DMS153 (cell line): ENCODE results near the gene SARDH.
"Not testable (repeated sequence)": the region's sequence is repeated elsewhere in the genome, so short reads cannot be mapped to it uniquely, and the experiment has no call there.

Experiments used
- DNase-seq: peaks from one replicate; lab custom pipeline; 2025; lab: John Stamatoyannopoulos, UW

Gene SARDH

DNA sequence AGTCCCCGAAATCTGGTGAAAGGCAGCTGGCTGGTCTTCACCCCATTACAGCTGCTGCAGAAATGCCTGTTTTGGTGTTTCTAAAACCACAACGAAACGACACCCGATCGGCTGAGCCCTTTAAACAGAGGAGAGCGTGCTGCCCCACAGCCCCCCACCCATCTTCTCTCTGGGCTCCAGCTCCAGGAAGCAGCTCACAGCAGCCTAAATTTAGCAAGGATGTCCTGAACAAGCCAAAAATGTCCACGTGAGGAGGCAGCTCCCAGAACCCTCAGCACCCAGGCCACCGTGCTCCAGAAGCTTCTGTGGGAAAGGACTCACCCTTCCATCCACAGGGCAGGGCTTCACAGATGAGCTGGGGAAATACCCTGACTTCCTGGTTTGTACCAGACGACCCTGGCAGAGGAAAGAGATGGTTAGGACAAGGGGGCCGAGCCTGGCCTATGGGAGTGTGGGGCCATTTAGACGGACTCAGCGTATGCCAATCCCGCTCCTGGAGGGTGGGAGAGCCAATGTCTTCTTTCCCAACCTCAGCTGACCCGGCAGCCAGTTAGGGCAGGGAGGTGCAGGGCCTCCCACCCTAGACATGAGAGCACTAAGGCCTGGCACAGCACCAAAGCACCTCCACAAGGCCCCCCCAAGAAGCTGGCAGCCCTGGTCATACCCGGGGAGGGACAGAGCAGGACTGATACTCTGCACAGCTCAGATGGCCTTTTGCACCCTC, 39.1 kb upstream of the SARDH start:
- DNase-seq, result no peak

DNA sequence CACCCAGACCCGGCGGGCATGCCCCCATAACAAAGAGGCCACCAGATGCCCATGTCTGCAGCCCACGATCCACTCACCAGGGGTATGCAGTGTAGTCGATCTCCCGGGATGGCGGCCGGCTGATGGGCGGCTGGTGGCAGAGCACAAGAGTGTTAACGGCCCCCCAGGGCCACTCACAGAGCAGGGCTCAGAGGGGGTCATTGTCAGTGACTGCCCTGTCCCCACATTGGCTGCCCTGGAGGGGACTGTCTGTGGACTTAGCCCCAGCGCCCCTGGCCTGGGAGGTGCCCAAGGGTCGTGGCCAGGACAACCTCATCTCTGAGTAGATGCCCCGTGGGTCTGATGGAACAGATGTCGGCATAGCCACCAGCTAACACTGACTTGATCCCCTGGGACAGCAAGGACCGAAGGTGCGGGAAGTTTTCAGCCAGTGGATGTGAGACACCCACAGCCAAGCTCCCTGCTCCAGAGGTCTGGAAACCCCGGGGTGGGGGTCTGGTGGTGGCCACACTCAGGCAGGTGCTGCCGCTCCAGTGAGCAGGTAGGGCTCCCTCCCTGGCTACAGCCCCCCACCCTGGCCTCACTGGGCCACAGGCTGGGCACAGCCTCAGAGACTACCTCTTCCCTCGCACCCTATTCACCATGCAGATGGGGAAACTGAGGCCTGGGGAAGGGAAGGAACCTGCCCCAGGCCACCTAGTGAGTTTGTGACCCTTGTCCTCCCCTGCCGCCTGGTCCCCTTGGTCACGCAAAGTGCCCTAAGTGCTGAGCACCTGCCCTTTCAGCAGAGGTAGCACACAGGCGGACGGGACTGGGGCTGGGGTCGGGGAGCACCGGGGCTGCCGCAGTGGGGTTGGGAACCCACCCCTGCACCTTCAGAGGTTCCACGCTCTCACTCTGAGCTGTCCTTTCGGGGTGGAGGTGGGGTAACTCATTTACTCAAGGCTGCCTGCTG, 38.1 kb upstream of the SARDH start:
- DNase-seq, result no peak

DNA sequence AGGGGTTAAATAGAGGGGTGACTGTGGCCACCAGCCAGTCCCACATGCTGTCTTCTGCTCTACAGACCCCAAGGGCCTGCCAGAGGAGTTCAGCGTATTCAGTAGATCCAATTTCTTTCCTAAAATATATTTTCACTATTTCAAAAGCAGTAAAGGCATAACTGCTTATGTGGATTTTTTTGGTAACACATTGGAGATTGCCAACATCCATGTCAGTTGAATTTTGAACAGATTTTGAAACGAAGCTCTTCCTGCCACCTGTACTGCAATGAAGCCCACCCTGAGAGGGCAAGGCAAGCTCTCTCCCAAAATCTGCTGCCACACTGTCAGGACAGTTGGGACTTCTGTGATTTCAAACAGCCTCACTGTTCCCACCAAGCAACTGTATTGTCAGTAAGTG, 37.1 kb upstream of the SARDH start:
- DNase-seq, result no peak

DNA sequence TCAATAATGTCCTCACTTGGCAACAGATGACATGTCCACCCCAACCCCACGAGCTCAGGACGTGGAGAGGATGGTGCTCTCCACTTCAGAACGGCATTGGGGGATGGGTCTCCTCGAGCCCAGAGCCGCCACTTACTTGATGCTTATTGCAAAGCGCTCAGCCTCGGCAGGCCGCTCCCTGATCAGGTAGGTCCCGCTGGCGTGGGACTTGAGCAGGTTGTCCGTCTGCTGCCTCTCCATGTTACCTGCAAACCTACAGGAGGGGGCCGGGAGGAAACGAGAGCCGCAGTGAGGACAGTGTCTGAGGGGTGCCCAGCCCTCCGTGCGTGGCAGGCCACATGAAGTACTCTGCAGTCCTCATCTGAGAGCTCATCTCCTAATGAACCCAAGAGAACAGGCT, 36.6 kb upstream of the SARDH start:
- no peak for DNase-seq

DNA sequence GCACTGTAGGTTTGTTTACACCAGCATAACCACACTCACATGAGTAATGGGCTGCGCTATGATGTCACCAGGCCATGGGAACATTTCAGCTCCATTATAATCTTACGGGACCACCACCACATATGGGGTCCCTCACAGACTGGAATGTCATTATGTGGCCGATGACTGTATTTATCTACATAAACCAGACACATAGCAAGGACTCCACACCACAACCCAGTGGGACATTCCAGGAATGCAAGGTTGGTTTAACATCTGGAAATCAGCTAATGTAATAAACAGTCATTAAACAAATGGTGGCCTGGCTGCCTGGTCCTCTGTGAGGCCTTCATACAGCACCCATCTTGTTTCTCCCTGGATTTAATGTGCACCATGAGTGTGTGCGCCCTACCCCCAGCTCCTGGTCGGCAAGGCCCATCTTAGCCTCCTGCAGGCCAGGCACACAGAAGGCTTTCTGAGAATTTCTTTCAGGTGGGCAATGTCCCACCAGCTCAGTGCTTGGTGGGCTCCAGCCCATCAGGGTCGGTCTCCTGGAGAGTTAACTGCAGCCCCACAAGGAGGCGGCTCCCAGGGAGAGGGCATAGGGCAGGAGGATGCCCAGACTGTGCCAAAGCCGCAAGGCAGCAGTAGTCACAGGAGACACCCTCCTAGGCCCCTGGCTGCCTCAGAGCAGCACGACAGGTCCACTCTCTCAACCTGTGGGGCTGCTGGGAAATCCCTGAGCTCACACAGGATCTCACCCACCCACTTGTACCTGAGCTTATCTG, 35.9 kb upstream of the SARDH start:
- DNase-seq, result no peak

DNA sequence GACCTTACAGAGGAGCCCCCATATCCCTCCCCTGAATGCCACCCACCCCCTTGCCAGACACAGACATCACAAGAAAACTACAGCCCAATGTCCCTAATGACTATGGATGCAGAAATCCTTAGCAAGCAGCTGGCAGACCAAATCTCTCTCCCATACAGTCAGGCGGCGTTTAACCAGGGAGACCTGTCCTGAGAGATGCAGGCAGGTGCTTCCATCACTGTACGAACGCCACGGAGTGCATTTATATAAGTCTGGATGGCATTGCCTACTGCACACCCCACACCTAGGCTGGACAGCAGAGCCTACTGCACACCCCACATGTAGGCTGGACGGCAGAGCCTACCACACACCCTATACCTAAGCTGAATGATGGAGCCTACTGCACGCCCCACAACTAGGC, 34.4 kb upstream of the SARDH start:
- no peak for DNase-seq

DNA sequence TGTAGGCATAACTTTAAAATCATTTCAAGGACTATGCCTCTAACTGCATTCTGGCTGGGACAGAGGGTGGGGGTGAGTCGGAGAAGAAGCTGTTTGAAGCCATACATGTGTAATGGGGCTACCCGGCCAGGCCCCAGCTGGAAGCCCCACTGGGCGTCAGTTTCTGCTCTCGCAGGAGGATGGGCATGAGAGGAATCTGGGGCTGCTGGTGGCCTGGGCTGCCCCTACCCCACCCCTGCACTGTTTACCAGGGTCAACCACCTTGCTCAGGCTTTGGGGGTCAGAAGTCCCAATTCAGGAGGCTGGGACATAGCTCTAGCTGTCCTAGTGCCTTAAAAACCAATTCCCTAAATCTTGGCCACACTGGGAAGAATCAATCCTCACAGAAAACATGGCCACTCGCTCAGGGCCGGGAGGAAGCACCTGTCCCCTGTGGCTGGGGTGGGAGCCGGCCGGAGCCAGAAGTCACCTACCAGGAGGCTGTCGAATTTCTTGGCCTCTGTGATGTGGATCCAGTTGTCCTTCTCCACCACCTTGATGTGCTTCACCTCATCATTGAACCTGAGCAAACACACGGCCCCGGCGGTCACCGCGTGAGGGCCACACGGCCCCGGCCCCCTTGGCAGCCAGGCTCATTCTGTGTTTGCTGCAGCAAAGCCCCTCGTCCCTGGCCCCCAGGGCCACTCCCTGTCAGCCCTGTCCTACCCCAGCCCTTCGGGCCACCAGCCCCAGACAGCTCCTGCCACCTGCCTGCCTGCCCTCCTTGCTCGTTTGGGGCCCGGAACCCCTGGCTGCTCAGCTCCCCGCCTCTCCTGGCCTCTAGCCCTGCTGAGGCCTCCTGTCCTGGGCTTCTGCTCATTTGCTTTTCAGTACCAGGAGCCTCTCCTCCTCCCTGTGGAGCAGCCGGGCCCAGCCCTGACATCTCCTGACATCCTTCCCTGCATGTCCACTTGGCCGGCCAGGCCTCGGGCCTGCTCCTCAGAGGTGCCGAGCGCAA, 33.6 kb upstream of the SARDH start:
- DNase-seq, result no peak

DNA sequence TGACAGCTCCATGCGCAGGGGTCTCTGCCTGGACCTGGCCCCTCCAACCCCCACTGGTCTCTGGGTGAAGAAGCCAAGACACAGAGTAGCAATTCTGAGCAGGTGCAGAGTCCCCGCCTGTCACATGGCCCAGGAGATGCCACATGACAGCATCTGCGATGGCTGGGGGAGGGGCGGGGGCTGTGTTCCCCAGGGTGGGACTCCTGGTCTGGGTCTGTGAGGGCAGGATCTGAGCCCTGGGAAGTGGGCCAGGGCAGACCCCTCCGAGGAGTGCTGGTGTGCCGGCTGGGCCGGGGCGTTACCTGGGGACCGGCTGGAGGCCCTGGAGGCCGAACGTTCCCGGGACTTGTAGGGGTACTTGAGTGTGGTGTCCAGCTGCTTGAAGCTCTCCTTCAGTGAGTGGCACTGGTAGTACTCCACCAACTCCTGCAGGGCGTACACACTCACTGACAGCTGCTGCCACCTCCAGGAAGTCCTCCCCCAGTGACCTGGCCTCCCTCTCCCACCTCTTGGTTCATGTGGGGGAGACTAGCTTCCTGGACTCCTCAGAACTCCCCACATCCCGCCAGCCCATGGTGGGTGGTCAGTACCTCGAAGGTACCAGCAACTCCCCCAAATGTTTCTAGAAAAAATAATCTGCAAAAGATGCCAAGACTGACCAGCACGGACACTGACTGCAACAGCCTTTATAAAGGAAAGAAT, 32.1 kb upstream of the SARDH start:
- no peak for DNase-seq

DNA sequence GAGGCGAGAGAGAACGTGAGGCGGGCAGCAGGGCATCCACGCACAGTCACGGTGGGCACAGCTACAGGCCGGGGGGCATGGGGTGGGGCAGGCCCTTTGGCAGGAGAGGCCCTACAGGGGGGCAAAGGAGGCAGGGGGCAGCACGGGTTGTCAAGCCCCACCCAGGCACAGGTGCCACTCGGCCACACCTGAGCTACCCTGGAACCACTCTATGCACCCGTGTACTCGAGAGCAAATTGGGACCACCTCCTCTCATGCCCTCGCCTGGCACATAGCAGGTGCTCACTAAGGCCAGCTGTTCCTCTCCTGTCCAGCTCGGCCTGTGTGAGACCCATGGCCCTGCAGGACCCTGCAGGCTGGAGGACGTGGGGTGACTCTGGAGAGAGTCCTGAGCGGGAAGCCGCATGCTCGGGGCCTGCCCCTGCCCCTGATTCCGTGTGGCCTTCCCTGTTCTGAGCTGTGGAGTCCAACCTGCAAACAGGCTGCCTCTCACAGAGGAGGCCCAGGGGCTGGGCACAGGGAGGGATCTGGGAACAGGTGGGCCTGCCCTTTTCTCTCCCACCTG, 31.4 kb upstream of the SARDH start:
- DNase-seq, result no peak

DNA sequence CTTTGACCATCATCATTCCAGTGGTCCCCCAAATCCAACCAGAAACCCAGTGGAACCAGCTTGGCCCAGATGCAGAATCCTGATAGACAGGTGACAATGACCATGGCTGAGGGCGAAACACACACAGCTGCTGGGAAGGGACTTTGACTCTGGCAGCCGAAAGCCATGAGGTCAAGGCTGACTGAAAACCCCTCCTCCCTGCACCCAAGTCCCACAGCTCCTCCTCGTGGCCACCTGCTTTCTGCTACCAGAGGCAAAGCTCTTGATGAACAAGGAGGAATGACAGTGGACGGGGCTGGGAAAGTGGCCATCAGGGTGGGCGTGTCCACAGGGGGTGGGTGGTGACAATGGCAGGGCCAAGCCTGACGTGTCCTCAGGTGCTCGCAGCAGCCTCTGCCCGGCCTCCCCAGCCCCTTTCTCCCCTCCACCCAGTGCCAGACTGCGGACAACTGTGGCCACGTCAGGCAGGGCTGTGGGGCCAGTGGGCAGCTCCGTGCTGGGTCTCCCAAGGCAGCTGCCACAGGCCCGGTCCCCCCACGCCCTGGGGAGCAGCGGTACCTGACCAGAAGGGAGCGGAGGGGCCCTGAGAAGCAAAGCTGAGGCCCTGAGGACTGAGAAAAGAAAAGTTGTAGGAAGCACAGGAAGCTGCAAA, 30.8 kb upstream of the SARDH start:
- no peak for DNase-seq

DNA sequence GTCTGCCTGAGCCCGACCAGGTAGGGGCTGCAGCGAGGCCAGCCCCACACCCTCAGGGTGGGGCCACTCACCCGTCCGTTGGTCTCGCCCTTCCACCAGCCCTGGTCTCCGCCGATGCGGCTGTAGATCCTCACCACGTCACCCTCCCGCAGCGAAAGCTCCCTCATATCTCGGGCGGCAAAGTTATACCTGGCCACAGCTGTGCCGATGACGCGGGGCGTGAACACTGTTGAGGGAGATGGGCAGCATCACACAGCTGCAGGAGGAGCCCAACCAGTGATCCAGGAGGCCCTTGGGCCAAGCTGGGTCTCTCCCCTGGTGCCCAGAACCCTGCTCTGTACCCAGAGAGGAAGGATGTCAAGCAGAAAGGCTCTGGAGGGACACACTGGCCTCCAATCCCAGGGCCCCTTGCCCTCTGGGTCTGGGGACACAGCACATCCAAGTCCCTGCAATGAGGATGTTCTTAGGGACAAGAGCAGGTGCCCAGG, 30.3 kb upstream of the SARDH start:
- DNase-seq, result no peak

DNA sequence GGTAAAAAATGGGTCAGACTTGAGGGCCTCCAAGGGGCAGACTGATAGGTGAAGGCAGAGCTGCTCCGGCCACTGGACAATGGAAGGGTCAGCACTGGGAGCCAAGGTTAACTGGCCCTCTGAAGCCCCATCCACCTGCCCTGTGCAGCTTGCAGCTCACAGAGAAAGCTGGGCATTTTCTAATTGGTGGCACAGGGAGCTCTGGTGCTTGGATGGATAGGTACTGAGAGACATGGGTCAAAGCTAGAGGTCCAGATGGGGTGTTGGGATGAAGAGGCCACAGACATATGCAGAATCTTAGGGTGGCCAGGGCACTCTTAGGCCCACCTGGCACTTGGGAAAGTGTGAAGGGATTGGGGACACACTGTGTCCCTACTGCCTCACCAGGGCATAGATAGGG, 29.5 kb upstream of the SARDH start:
- no peak for DNase-seq

DNA sequence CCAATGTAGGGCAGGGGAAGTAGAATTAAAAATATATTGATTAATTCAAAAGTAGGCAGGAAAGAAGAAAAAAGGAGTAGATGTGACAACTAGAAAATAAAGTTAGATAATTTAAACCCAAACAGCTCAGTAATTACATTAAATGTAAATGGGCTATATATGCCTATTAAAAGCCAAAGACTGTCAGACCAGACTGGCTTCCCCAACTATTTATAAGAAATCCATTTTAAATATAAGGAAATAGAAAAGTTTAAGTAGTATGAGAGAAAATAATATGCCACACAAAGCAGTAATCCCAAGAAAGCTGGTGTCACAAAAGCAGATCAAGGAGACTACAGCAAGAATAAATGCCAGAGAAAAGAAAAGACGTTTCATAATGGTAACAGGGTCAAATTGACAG, 28.9 kb upstream of the SARDH start:
- no peak for DNase-seq

DNA sequence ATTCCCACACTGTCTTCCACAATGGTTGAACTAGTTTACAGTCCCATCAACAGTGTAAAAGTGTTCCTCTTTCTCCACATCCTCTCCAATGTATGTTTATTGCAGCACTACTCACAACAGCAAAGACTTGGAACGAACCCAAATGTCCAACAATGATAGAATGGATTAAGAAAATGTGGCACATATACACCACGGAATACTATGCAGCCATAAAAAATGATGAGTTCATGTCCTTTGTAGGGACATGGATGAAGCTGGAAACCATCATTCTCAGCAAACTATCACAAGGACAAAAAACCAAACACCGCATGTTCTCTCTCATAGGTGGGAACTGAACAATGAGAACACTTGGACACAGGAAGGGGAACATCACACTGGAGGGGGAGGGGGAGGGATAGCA, 28.1 kb upstream of the SARDH start:
- not testable (repeated sequence) for DNase-seq

DNA sequence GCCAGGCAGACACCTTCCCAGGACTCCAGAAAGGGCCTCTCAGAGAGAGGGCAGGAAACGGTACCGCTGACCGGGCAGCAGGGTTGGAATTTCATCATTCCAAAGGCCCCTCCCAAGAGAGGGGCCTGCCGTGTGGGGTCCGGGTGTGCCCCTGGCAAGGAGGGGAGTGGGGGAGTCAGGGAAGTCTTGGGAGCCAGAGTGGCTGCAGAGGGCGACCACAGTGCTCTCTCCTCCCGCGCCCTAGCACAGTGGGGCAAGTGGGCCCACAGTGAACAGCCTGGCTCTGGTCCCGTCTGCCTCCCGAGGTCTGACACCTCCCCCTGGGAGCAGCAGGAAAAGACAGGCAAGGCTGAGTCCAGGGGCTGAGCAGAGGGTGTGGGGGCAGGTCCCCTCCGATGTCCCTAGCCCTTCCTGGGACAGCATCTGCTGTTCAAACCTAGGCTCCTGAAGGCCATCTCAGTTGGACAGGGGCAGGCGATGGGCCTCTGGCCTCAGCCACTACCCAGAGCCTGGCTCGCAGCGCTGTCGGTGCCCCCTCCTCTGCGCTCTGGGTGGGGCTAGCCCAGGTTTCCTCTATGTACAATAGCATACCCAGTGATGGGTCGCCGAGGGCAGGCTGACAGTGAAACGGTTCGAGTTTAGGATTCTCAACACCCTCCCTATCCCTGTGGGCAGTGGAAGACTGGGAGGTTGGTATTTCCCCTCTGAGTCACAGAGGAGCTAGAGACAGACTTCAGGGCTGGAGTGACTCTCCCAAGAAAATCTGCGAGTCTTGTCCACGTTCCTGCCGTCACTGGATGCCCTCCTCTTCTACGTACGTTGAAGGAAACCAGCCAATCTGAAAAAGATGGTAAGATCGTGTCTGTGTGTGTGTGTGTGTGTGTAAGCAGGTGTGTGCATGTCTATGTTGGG, 25.4 kb upstream of the SARDH start:
- no peak for DNase-seq

DNA sequence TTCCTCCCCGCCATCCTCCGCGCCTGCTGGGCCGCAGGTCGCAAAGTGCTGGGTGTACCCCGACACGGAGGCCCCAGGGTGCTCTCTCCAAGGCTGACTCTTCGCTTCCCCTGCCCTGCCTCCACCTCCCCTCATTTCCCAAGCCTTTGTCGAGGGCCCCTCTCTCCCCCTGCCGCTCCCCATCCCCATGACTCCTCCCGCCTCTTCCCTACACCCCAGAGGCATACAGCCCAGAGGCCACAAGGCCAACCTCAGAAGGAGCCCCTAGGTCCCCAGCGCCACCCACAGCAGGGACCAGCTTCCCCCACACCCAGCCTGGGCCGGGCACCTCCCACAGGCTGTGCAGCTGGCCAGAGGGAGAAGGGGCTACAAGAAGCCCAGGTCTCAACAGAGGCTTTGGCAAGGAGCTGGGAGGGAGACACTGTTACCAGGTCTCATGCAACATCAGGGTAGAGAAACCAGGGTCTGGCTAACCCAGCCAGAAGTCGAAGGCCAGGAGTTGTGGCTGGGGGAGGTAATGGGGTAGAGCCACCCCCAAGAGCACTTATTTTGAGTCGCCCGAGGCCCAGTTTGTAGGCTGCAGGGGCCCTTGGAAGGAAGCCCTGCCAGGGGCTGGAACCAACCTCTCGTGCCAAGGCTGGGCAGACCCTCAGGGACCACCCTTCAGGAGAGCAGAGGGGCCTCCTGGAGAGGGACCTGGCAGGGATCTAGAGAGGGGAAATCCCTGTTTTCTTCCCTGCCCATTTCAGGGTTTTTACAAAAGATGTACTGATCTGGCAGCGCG, 24.5 kb upstream of the SARDH start:
- no peak for DNase-seq

DNA sequence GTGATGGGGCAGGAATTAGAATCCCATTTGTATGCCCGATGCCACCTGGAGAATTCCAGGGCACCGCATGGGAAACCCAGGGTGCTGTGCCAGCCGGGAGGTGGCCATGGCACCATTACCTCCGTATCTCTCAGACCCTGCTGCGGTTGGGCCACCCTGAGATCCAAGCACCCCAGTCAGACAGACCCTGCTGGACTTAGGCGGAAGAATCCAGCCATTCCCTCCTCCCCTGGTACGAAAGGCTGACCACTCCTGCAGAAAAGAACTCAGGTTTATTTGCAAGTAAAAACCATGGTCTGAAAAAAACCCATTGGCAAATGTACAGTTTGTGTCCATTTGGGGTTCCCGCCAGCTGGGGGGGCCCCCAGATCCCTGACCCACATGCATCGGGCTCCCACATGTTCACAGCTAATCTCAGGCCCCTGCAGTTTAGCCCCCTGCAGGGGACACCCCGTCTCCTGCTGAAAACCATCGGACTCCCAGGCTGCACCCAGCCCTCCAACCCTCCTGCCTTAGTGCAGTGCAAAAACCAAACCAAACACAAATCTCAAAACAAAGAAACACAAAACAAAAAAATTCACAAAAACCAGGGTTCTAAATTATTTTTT, 23.6 kb upstream of the SARDH start:
- no peak for DNase-seq
